WTC11 (cell line): ENCODE measurements around the gene GALNT9. TPM values are rescaled to one million over a fixed set of nuclear protein-coding genes. Genes with fewer than 3 reads are reported as not detected.
A peak's percentile ranks its signal among the peaks of the same experiment; 100 is the strongest.
"Not testable (repeated sequence)": the region's sequence is repeated elsewhere in the genome, so short reads cannot be mapped to it uniquely, and the experiment has no call there.

Experiments
- ATAC-seq: fragments of 200-7000 bp; cut with Tn5 transposase; 2 replicates; pipeline ENCODE4 v1.10.0; 2021; ENCODE audit warnings: mild to moderate bottlenecking, moderate library complexity
- CTCF ChIA-PET: fragments of 300-600 bp; sonication (Branson Sonifier 250); formaldehyde crosslinking; loops from one replicate; lab custom pipeline; 2021; ENCODE audit warnings: antibody characterized with exemption; lab: Charles Lee
- POLR2A ChIA-PET: fragments of 350-600 bp; sonication (Branson Sonifier 250); formaldehyde crosslinking; loops from one replicate; lab custom pipeline; 2021; ENCODE audit warnings: antibody characterized with exemption; lab: Charles Lee
- DNase-seq: peaks from one replicate; pipeline ENCODE4 v3.0.0; 2021; ENCODE audit warnings: low spot score
- H3K27ac Mint-ChIP-seq: 2 replicates; pipeline ENCODE4 v1.8.0; 2021; ENCODE audit warnings: mixed read lengths
- H3K27me3 Mint-ChIP-seq: 2 replicates; pipeline ENCODE4 v1.8.0; 2021; ENCODE audit warnings: low read depth, mild to moderate bottlenecking, moderate library complexity, mixed read lengths
- H3K36me3 Mint-ChIP-seq: 2 replicates; pipeline ENCODE4 v1.8.0; 2021; ENCODE audit warnings: mixed read lengths
- H3K4me1 Mint-ChIP-seq: 2 replicates; pipeline ENCODE4 v1.8.0; 2022; ENCODE audit warnings: mixed read lengths
- H3K4me3 Mint-ChIP-seq: 2 replicates; pipeline ENCODE4 v1.8.0; 2021; ENCODE audit warnings: mild to moderate bottlenecking, moderate library complexity, mixed read lengths
- H3K9me3 Mint-ChIP-seq: 2 replicates; pipeline ENCODE4 v1.8.0; 2021; ENCODE audit warnings: mixed read lengths
- CREB1 ChIP-seq: sonication (generic); formaldehyde crosslinking; IDR thresholded peaks from 2 replicates; pipeline ENCODE4 v1.8.0; 2023; ENCODE audit warnings: mild to moderate bottlenecking, missing genetic modification reagents
- ELF4 ChIP-seq: sonication (generic); formaldehyde crosslinking; IDR thresholded peaks from 2 replicates; pipeline ENCODE4 v1.8.1; 2022; ENCODE audit warnings: low read depth, mild to moderate bottlenecking, moderate library complexity, missing genetic modification reagents
- FOXP1 ChIP-seq: sonication (generic); formaldehyde crosslinking; IDR thresholded peaks from 2 replicates; pipeline ENCODE4 v1.8.0; 2022; ENCODE audit warnings: missing genetic modification reagents, mild to moderate bottlenecking, moderate library complexity, borderline replicate concordance
- GABPB1 ChIP-seq: sonication (generic); formaldehyde crosslinking; IDR thresholded peaks from 2 replicates; pipeline ENCODE4 v1.8.1; 2023; ENCODE audit warnings: mild to moderate bottlenecking, missing genetic modification reagents
- MXD4 ChIP-seq: fragments of 250-450 bp; sonication (Bioruptor Pico); IDR thresholded peaks from 2 replicates; pipeline ENCODE4 v1.8.0; 2021; ENCODE audit warnings: mild to moderate bottlenecking, moderate library complexity, borderline replicate concordance
- MYBL2 ChIP-seq: sonication (generic); formaldehyde crosslinking; IDR thresholded peaks from 2 replicates; pipeline ENCODE4 v1.8.1; 2023; ENCODE audit warnings: mild to moderate bottlenecking, moderate library complexity, missing genetic modification reagents
- OVOL2 ChIP-seq: fragments of 250-450 bp; sonication (Bioruptor Pico); IDR thresholded peaks from 2 replicates; pipeline ENCODE4 v1.9.0; 2021; ENCODE audit warnings: mild to moderate bottlenecking, borderline replicate concordance
- PRRX2 ChIP-seq: fragments of 250-450 bp; sonication (Bioruptor Pico); IDR thresholded peaks from 2 replicates; pipeline ENCODE4 v1.8.0; 2021; ENCODE audit warnings: mild to moderate bottlenecking
- RELA ChIP-seq: sonication (generic); formaldehyde crosslinking; IDR thresholded peaks from 2 replicates; pipeline ENCODE4 v1.8.1; 2022; ENCODE audit warnings: missing genetic modification reagents, mild to moderate bottlenecking, borderline replicate concordance
- SP1 ChIP-seq: sonication (generic); formaldehyde crosslinking; conservative IDR thresholded peaks from 2 replicates; pipeline ENCODE4 v1.8.1; 2022; ENCODE audit warnings: missing genetic modification reagents
- TEAD1 ChIP-seq: sonication (generic); formaldehyde crosslinking; IDR thresholded peaks from 2 replicates; pipeline ENCODE4 v1.8.0; 2022; ENCODE audit warnings: mild to moderate bottlenecking, missing genetic modification reagents
- USF2 ChIP-seq: sonication (generic); formaldehyde crosslinking; IDR thresholded peaks from 2 replicates; pipeline ENCODE4 v1.8.1; 2023; ENCODE audit warnings: mild to moderate bottlenecking, missing genetic modification reagents, moderate library complexity
- ZNF121 ChIP-seq: sonication (generic); formaldehyde crosslinking; IDR thresholded peaks from 2 replicates; pipeline ENCODE4 v1.8.0; 2023; ENCODE audit warnings: missing genetic modification reagents
- ZNF138 ChIP-seq: sonication (generic); formaldehyde crosslinking; conservative IDR thresholded peaks from 2 replicates; pipeline ENCODE4 v1.8.1; 2022; ENCODE audit warnings: mild to moderate bottlenecking, moderate library complexity, missing genetic modification reagents
- ZNF232 ChIP-seq: sonication (generic); formaldehyde crosslinking; IDR thresholded peaks from 2 replicates; pipeline ENCODE4 v1.8.0; 2022; ENCODE audit warnings: mild to moderate bottlenecking, missing genetic modification reagents
- ZNF423 ChIP-seq: fragments of 250-450 bp; sonication (Bioruptor Pico); IDR thresholded peaks from 2 replicates; pipeline ENCODE4 v2.1.2; 2022; ENCODE audit warnings: mild to moderate bottlenecking, moderate library complexity
- ZNF425 ChIP-seq: fragments of 250-450 bp; sonication (Bioruptor Pico); conservative IDR thresholded peaks from 2 replicates; pipeline ENCODE4 v1.9.0; 2021; ENCODE audit warnings: mild to moderate bottlenecking
- ZSCAN18 ChIP-seq: fragments of 250-450 bp; sonication (Bioruptor Pico); IDR thresholded peaks from 2 replicates; pipeline ENCODE4 v2.1.2; 2022; ENCODE audit warnings: mild to moderate bottlenecking, moderate library complexity
- total RNA-seq: library from RNA; stranded (reverse); gene quantifications from 3 replicates; pipeline ENCODE4 v1.2.3, GENCODE V29; 2021
- TF ChIP-seq, protein P1 (sequence below): sonication (generic); formaldehyde crosslinking; IDR thresholded peaks from 2 replicates; pipeline ENCODE4 v1.8.1; 2022; ENCODE audit warnings: low read depth, missing genetic modification reagents, borderline replicate concordance
- TF ChIP-seq, protein P2 (sequence below): sonication (generic); formaldehyde crosslinking; IDR thresholded peaks from 2 replicates; pipeline ENCODE4 v1.8.1; 2023; ENCODE audit warnings: mild to moderate bottlenecking, moderate library complexity, missing genetic modification reagents
- TF ChIP-seq, protein P3 (sequence below): sonication (generic); formaldehyde crosslinking; IDR thresholded peaks from 2 replicates; pipeline ENCODE4 v1.8.0; 2023; ENCODE audit warnings: missing genetic modification reagents
- TF ChIP-seq, protein P4 (sequence below): fragments of 250-450 bp; sonication (Bioruptor Pico); IDR thresholded peaks from 2 replicates; pipeline ENCODE4 v1.9.0; 2021; ENCODE audit warnings: mild to moderate bottlenecking

The GALNT9 gene
- total RNA-seq, 1 experiment from 2014 or later = 0.90 TPM

DNA sequence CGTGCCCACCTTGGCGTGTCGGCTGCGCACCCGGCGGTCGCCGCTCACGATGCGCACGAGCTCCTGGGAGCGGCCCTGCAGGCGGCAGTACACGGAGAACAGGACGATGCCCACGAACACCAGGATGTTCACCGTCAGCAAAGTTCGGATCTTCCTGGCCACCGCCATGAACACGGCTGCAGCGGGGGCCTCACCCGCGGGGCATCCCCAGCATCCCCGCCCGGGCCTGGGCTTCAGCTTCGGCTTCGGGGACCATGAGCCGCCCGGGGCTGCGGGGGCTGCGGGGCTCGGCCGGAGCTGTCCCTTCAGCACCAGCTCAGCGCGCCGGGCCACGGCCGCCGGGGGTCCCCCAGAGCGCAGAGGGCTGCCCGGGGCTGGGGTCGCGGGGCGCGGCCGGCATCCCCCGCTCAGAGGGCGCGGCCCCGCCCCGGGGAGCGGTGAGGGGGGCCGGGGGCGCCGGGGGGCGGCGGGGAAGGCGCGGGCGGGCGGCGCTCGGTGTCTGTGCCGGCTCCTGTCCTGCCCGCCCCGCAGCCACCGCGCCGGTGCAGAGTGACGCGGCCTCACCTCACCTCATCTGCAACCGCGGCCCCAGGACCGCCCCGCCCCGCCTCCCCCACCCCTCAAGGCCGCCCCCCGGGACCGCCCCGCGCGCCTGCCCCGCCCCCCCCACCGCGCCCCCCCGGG lies at the start of gene GALNT9 (continued):
- 0 out of 2 replicates have a peak, but pooled peaks have one; percentile 30 for TF ChIP-seq ELF4 (CRISPR knock-in tag)
- 0 out of 2 replicates have a peak, but pooled peaks have one; percentile 11 for TF ChIP-seq ZNF423
- no peak for TF ChIP-seq ZSCAN18 (CRISPR knock-in tag)
- TF ChIP-seq, protein P1, sequence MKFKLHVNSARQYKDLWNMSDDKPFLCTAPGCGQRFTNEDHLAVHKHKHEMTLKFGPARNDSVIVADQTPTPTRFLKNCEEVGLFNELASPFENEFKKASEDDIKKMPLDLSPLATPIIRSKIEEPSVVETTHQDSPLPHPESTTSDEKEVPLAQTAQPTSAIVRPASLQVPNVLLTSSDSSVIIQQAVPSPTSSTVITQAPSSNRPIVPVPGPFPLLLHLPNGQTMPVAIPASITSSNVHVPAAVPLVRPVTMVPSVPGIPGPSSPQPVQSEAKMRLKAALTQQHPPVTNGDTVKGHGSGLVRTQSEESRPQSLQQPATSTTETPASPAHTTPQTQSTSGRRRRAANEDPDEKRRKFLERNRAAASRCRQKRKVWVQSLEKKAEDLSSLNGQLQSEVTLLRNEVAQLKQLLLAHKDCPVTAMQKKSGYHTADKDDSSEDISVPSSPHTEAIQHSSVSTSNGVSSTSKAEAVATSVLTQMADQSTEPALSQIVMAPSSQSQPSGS (CRISPR knock-in tag) = no peak
- TF ChIP-seq CREB1 (CRISPR knock-in tag) = peak; percentile 67; the same call in 1 of the 2 replicates
- TF ChIP-seq USF2 = 0 out of 2 replicates have a peak, but pooled peaks have one; percentile 6

GRCh38 chr12:132379057-132379456 lies 49.7 kb upstream of the GALNT9 start:
- ChIA-PET CTCF (interaction anchor here (1.5 kb wide), 1 partner anchor 35 kb away, joined by 3 read pairs; no protein-coding TSS in a partner anchor), POLR2A (interaction anchor here (0.6 to 0.7 kb wide), 2 partner anchors 190 to 442 kb away, joined by 3 to 4 read pairs; no protein-coding TSS in a partner anchor)
- not testable (repeated sequence) for H3K27ac Mint-ChIP-seq, DNase-seq, ATAC-seq, H3K36me3 Mint-ChIP-seq, H3K4me3 Mint-ChIP-seq, H3K9me3 Mint-ChIP-seq
- Mint-ChIP-seq H3K4me1 (peaks cover 12% of the 10 kb centered on the region), H3K27me3 (peaks cover 37% of the 10 kb centered on the region)

DNA sequence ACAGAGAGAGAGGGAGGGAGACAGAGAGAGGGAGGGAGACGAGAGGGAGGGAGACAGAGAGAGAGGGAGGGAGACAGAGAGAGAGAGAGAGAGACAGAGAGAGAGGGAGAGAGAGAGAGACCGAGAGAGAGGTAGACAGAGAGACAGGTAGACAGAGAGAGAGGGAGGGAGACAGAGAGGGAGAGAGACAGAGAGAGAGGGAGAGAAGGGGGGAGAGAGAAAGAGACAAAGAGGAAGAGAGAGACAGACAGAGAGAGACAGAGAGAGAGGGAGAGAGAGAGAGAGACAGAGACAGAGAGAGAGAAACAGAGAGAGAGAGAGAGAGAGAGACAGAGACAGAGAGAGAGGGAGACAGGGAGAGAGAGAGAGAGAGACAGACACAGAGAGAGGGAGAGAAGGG lies 47.8 kb upstream of the GALNT9 start:
- ATAC-seq (no peak), DNase-seq (no peak)
- peaks cover 1% of the 10 kb centered on the region for H3K9me3 Mint-ChIP-seq
- no peak overlapping the region for H3K4me3 Mint-ChIP-seq
- peaks cover 17% of the 10 kb centered on the region for H3K4me1 Mint-ChIP-seq
- H3K27me3 Mint-ChIP-seq = peaks cover 56% of the 10 kb centered on the region
- CTCF ChIA-PET = no interaction called here
- 0 out of 2 replicates have a peak, but pooled peaks cover under 1% of the 10 kb centered on the region for H3K36me3 Mint-ChIP-seq
- POLR2A ChIA-PET = no interaction called here
- no peak overlapping the region for H3K27ac Mint-ChIP-seq
- TF ChIP-seq ZNF121 (CRISPR knock-in tag) = no peak
- no peak for TF ChIP-seq RELA (CRISPR knock-in tag)
- TF ChIP-seq, protein P2, sequence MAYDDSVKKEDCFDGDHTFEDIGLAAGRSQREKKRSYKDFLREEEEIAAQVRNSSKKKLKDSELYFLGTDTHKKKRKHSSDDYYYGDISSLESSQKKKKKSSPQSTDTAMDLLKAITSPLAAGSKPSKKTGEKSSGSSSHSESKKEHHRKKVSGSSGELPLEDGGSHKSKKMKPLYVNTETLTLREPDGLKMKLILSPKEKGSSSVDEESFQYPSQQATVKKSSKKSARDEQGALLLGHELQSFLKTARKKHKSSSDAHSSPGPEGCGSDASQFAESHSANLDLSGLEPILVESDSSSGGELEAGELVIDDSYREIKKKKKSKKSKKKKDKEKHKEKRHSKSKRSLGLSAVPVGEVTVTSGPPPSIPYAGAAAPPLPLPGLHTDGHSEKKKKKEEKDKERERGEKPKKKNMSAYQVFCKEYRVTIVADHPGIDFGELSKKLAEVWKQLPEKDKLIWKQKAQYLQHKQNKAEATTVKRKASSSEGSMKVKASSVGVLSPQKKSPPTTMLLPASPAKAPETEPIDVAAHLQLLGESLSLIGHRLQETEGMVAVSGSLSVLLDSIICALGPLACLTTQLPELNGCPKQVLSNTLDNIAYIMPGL (CRISPR knock-in tag) = no peak
- no peak for TF ChIP-seq TEAD1
- TF ChIP-seq ZNF425 (CRISPR knock-in tag) = no peak
- no peak for TF ChIP-seq ZNF138 (CRISPR knock-in tag)
- TF ChIP-seq, protein P3, sequence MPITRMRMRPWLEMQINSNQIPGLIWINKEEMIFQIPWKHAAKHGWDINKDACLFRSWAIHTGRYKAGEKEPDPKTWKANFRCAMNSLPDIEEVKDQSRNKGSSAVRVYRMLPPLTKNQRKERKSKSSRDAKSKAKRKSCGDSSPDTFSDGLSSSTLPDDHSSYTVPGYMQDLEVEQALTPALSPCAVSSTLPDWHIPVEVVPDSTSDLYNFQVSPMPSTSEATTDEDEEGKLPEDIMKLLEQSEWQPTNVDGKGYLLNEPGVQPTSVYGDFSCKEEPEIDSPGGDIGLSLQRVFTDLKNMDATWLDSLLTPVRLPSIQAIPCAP (CRISPR knock-in tag) = no peak
- TF ChIP-seq PRRX2 (CRISPR knock-in tag) = no peak
- no peak for TF ChIP-seq SP1 (CRISPR knock-in tag)
- no peak for TF ChIP-seq MXD4 (CRISPR knock-in tag)
- no peak for TF ChIP-seq MYBL2 (CRISPR knock-in tag)
- TF ChIP-seq FOXP1 (CRISPR knock-in tag) = no peak
- no peak for TF ChIP-seq OVOL2 (CRISPR knock-in tag)
- TF ChIP-seq GABPB1 (CRISPR knock-in tag) = no peak
- TF ChIP-seq, protein P4, sequence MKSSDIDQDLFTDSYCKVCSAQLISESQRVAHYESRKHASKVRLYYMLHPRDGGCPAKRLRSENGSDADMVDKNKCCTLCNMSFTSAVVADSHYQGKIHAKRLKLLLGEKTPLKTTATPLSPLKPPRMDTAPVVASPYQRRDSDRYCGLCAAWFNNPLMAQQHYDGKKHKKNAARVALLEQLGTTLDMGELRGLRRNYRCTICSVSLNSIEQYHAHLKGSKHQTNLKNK (CRISPR knock-in tag) = no peak
- no peak for TF ChIP-seq ZNF232 (CRISPR knock-in tag)
